LoVo (cell line): ENCODE measurements around the gene MMGT1.

Experiments used
- DNase-seq: peaks from one replicate; pipeline ENCODE4 v3.0.0-alpha.2; 2016; ENCODE audit warnings: low spot score

MMGT1 gene

GRCh38 chrX:135973548-135974278 lies at the start of gene MMGT1:
TSS of gene MMGT1 (minus strand) at chrX:135973988. CDS start at chrX:135973675, 313 bp downstream.
- peak; percentile 70 for DNase-seq

- DNase-seq, result no peak
Measured at GRCh38 chrX:136021903-136022302, 48.1 kb upstream of the MMGT1 start.

GRCh38 chrX:136021160-136021559 lies 47.4 kb upstream of the MMGT1 start:
- DNase-seq, result no peak

GRCh38 chrX:136019226-136019625 lies 45.4 kb upstream of the MMGT1 start:
- no peak for DNase-seq

- DNase-seq, result no peak
Measured at GRCh38 chrX:136016881-136017280, 43.1 kb upstream of the MMGT1 start.

GRCh38 chrX:136015016-136015415 lies 41.2 kb upstream of the MMGT1 start:
- DNase-seq, result no peak

- DNase-seq, result no peak
Measured at GRCh38 chrX:135988245-135988644, 14.5 kb upstream of the MMGT1 start.

GRCh38 chrX:135985973-135986310 lies 12.2 kb upstream of the MMGT1 start:
- DNase-seq, result no peak

GRCh38 chrX:135985157-135985972 lies 11.6 kb upstream of the MMGT1 start, which contains the start of gene SLC9A6:
TSS of gene SLC9A6 (plus strand) at chrX:135985435. CDS start at chrX:135985659, 224 bp downstream.
- peak; percentile 53 for DNase-seq

GRCh38 chrX:135984791-135985156 lies 11.0 kb upstream of the MMGT1 start:
- DNase-seq, result no peak

GRCh38 chrX:135984256-135984655 lies 10.5 kb upstream of the MMGT1 start:
- DNase-seq, result no peak

- no peak for DNase-seq
Measured at GRCh38 chrX:135982860-135983259, 9.1 kb upstream of the MMGT1 start.

GRCh38 chrX:135981668-135982067 lies 7.9 kb upstream of the MMGT1 start:
- DNase-seq, result no peak

GRCh38 chrX:135981010-135981409 lies 7.2 kb upstream of the MMGT1 start:
- no peak for DNase-seq

GRCh38 chrX:135977611-135978010 lies 3.8 kb upstream of the MMGT1 start:
- peak; percentile 32 for DNase-seq

GRCh38 chrX:135975421-135975820 lies 1.6 kb upstream of the MMGT1 start:
- no peak for DNase-seq

- DNase-seq, result no peak
Measured at GRCh38 chrX:135974279-135974856, 580 bp upstream of the MMGT1 start.

- DNase-seq, result no peak
Measured at GRCh38 chrX:135973025-135973547, 702 bp downstream of the MMGT1 start.

GRCh38 chrX:135951291-135951690 lies 22.5 kb downstream of the MMGT1 start:
- DNase-seq, result no peak

GRCh38 chrX:135944486-135944885 lies 29.3 kb downstream of the MMGT1 start:
- no peak for DNase-seq

- DNase-seq, result peak; percentile 26
Measured at GRCh38 chrX:135931644-135932487, 41.9 kb downstream of the MMGT1 start.

- DNase-seq, result no peak
Measured at GRCh38 chrX:135927897-135928296, 45.9 kb downstream of the MMGT1 start.
